ENCODE measurements around the gene CDC42EP2.
A peak's percentile ranks its signal among the peaks of the same experiment; 100 is the strongest.

CDC42EP2 gene

DNA sequence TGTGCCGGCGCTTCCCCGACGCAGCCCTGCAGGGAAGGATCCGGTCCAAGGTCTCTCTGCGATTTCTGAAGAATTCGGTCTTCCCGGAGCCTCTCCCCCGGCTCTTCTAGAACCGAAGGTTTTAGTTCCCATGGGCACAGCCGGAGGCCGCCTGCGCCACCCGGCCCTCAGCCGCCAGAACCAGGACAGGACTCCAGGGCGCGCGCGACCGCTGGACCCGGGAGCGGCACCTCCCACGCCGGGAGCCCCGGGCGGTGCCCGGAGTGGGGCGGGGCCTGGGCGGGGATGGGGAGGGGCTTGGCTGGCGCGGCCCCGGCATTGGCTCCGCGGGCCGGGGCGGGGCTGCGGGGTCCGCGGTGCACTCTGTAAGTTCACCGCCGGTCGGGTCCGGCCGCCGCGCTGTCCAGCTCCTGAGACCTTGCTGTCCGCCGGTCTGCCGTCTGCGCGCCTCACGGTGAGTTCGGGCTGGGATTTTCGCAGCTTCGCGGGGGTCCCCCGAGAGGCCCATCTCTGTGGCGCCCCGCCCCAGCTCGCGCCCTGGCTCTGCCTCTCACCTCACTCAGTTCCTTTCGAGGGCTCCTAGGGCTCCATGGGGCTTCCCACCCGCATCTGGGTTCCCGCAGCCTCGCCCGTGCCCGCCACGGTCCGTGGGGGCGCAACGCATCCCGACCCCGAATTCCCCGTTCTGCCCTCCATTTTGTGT is at the start of gene CDC42EP2:
Gene CDC42EP2, plus strand, starts transcription at position 366 of the 703 bp plus-strand sequence. CDS start 6,033 bp downstream, outside the sequence.
- peak; percentile 84 for DNase-seq

DNA sequence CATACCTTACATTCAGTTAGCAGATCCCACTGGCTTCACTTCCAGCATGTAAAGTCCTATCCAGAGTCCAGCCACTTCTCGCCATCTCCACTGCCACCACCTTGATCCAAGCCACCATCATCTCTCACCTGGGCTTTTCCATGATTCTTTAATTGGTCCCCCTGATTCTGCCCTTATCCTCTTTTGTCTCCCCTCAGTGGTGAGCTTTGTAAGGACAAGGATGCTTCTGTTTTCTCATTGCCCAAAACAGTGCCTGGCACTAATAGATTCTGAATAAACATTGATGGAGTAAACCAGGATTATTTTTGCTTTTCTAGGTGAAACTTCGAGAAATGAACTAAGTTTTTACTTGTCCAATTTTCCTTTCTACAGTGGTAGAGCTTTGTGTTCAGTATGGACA is 48.5 kb upstream of the CDC42EP2 start:
- DNase-seq, result no peak

DNA sequence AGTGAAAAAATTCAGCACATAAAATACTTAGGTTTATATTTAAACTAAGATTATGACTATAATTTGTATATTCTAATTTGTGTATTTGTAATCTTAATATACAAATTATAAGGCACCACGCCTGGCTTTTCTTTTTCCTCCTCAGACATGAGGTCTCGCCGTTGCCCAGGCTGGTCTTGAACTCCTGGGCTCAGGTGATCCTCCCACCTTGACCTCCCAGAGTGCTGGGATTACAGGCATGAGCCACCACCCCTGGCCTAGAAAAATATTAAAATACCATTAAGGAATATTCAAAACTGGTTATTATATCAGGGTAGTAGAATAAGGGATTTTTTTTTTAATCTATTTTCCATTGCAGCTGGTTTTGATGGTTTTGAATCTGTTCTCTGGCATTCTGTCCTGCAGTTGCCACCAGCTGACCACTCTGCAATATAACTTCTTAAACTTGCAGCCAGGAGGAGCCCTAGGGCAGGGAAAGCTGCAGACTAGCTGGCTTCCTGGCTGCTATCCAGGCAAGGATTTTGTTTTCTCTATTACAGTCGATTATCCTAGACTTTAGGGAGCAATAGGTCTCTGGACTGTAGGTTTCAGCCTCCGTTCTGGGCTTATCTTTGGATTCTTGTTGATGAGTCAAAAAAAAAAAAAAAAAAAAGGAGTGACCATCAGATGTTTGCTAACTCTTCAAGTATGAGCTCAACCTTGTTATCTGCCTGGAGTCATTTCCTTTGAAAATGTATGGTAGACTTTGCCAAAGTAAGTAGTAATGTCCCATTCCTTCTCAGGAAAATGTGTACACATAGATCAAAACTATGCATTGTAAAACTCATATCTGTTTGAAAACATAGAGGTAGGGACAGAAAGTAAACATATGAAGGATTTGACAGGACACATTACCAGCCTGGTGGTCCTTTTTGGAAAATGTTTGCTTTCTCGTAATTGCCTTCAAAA is 39.7 kb upstream of the CDC42EP2 start:
- DNase-seq, result peak; percentile 99

GRCh38 chr11:65275906-65276305 is 38.8 kb upstream of the CDC42EP2 start:
- DNase-seq, result no peak

- no peak for DNase-seq
Measured at GRCh38 chr11:65277631-65278277, 36.9 kb upstream of the CDC42EP2 start.

DNA sequence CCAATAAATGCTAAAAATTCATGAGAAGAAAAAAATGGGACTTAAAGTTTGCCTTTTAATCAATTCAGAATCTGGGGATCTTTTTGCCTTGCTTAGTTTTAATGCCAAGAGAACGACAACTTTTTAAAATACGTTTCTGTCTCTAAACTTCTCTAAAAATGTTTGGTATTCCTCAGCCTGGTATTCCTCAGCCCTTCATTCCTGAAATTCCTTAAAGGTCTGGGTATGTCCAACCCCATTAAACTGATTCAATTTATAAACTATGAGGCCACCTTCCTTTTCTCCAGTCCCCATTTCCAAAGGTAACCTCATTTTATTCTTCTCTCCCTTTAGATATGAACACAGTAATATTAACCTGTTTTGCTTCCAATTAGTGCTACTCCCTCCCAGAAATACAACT is 36.3 kb upstream of the CDC42EP2 start:
- DNase-seq, result no peak

DNA sequence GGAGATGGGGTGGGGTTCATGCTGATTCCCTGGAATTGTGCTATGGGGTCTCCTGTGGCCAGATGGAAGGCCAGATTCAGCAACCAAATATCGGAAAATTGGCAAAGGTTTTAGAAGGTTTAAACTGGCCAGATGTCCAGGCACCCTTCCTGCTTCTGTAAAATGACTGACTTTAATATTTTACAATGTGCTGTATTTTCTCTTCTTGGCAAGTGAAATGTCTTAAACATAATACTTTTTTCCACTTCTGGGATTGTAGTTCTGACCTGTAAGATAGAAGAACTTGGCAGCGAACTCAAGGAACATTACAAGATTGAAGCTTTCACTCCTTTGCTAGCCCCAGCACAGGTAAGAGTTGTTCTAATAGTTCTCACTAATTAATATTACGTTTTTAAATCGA is 35.4 kb upstream of the CDC42EP2 start:
- DNase-seq, result no peak

DNA sequence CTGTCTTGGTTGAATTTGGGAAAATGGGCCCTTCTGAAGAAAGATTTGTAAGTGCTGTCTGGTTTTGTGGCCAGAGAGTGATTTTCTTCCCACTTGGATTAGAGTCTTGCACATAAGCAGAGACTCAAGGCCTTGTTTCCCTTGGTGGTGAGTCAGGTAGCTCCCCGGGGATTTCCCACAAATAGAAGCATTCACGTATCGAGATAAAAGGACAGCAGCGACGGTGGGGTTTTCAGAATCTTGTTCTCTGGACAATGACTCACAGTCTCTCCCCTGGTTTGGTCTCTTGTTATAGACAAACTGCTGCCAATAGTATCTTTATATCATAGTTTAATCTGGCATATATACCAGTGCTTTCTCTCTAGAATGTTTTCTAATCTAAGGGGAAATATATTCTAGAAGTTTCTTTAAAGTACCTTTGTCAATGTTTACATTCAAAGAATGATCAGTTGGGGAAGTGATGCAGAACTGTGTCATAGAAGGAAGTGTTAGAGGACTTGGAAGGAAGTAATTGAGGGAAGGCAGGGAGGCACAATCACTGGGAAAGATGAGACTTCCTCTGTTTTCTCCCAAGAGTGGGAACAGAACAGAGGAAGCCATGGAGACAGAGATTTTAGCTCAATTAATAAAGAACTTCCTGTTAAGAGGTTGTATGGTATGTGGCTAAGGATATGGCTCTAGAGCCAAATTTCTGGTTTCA is 34.8 kb upstream of the CDC42EP2 start:
- peak; percentile 81 for DNase-seq

DNA sequence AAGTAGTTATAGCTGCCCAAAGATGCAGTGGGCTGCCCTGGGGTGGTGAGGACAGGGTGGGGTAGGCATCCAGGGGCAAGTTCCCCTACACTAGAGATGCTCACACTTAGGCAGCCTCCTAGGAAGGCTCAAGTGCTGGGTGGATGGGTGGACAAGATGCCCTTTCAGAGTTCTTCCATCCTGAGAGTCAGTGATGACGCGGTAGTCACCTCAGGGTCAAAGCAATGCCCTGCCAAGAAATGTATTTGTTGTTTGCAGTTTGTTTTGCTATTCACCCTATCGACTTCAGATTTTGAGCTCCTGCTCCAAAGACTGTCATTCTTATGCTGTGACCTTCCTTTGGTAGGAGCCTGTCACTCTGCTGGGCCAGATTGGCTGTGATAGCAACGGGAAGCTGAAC is 34.0 kb upstream of the CDC42EP2 start:
- DNase-seq, result no peak

- DNase-seq, result no peak
Measured at GRCh38 chr11:65286686-65287085, 28.0 kb upstream of the CDC42EP2 start.

DNA sequence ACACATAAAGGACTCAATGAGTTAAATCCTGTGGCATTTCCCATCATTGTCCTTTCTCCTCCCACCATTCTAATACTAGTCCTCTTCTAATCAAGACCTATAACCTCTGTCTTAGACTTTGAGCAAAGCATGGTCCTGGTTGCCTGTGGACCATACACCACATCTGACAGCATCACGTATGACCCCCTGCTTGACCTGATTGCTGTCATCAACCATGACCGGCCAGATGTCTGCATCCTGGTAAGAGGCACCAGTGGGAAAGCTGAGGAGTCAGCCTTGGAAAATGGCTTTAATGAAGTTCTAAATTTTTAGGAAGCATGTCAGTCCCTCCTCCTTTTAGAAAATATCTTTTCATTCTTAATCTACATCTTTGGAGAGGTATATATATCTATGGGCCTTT is 27.1 kb upstream of the CDC42EP2 start:
- no peak for DNase-seq

DNA sequence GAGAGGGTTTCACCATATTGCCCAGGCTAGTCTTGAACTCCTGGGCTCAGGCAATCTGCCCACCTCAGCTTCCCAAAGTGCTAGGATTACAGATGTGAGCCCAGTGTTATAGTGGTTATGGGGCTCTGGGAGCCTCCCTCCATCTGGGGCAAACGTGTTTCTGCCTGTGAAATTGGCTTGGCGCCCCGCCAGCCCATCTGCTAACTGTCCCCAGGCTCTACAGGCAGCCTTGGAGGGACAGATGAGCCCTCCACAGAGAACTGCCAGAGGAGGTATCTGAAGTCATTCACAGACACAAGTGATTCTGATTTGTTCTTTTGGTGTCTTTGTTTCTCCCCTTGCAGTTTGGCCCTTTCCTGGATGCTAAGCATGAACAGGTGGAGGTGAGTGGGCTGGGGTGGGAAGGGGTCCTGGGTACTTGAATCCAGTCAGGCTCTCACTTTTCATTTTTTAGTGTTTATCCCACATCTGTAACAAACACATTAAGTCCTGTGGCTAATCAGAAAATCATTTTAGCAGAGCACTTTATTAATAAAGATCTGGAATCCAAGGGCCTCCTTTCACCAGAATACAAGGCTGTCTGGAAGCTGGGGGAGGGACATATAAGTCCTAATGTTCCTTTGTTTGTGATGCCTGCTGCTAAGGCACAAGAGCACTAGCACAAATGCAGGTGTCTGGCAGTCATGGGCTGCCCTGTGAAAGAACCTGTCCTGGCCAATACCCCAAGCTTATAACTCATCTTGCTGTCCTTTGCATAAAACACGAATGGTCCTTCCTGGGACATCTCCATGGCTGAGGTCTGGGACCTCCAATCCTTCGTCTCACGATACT is 25.7 kb upstream of the CDC42EP2 start:
- DNase-seq, result no peak

DNA sequence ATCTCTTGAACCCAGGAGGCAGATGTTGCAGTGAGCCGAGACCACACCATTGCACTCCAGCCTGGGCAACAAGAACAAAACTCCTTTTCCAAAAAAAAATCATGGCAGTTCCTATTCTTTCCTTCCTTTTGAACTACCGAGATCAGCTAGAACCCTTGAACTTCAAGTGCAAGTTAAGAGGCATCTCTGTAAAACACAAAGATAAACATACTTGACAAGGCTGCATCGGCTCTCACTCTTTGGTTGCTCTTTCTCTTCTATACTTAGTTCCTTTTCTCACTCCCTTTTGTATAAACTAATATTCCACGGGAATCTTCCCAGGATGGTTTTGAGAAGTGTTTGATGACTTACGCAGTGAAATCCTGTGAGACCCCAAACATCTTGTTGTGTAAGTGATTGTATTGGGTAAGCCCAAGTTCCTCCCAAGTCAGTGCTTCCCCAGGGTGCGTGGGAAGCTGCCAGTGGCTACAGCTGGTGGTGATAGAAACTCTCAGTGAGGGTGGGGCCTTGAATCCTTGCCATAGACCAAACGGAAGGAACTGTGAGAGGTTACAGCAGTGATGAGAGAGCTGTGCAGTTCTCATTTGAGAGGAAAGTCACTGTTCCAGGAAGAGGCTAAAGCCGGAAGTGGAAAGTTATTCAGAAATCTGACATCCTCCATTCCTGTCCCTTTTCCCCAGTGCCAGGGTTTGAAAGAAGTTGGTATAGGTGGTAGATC is 24.1 kb upstream of the CDC42EP2 start:
- DNase-seq, result peak; percentile 98

GRCh38 chr11:65291613-65292012 is 23.1 kb upstream of the CDC42EP2 start:
- peak; percentile 88 for DNase-seq

DNA sequence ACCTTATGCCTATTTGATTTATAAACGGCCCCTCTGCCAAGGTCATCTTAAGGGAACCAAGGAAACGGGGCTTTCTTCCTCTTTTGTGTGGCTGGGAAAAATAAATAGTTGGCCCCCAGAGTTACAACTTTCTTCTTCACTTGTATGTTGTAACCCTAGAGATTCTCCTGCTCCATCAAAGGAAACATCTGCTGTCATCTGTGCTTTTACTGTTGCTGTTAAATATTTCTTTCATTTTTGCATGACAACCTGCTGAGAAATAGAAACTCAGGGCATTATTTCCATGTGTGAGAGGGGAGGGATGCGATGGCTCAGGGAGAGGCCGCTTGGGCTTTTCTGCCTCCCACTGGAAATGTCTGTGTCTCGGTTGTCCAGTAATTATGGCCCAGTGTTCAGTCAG is 21.8 kb upstream of the CDC42EP2 start:
- no peak for DNase-seq

DNA sequence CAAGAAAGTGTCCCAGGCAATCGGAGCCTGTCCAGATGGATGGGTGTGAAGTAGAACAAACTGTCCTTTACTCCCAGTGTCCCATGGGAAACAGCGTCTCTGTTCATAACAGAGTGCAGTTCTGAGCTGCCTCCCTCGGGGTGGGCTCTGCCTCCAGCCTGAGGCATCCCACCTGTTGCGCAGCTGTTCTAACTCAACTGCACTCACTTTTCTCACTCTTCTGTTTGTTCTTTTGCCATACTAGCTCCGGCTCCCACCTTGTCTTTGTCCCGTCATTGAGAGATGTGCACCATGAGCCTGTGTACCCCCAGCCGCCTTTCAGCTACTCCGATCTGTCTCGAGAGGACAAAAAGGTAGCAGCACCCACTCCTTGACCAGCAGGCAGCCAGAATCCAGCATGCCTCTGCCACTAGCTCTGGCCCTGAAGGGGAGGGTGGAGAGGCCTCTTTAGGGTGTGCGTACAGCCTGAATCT is 20.7 kb upstream of the CDC42EP2 start:
- DNase-seq, result no peak

- no peak for DNase-seq
Measured at GRCh38 chr11:65295001-65295400, 19.7 kb upstream of the CDC42EP2 start.

DNA sequence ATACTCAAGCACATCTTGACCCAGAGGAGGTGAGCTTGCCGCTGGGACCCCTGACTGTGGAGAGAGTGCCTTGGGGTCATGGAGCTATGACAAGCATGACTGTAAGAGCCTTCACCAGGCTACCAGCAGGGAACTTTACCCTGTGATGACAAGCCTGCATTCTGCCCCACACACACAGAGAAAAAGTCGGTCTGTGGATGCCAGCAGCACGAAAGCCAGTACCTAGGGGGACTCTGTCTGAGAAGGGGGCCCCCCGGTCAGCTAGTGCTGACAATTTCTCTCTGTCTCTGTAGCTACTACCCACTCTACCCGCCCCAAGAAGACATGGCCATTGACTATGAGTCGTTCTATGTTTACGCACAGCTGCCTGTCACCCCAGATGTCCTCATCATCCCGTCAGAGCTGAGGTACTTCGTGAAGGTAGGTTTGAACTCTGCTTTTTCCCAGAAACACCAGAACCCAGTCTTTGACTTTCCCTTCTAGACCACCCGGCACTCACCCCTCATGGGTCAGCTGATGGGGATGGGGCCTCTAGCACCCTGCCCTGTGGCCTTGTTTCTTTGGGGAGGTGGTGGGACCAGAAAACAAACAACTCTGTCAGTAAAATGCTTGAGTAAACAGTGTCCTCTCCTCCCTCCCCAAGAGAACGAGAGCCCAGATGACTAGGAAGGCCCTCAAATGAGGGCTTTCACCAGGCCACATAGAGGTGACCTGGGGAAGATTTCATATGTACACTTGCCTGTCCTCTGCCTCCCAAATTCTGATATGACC is 18.9 kb upstream of the CDC42EP2 start:
- no peak for DNase-seq

DNA sequence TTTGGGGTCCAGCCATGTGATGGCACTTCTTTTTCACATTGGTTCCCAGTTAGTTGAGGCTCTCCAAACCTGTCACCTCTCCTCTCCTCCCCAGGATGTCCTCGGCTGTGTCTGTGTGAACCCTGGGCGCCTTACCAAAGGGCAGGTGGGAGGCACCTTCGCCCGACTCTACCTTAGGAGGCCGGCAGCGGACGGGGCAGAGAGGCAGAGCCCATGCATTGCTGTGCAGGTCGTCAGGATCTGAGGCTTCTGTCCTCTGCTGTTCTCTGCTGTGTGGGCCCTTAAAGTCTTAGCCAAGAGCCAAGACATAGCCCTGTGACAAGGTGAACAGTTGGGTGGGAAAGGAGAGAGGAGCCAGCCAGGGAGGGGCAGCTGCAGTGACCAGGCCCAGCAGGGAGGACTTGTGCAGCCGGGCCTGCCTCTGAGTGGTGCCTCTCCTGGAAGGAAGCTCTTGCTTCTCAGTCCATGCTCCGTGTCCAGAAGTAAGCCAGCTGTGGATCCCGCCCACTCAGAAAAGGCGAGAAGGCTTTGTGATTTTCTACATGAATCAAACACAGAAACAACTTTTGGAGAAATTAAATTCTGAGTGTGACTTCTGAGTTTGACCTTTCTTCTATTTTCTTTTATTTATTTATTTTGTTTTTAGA is 17.5 kb upstream of the CDC42EP2 start:
- DNase-seq, result no peak

DNA sequence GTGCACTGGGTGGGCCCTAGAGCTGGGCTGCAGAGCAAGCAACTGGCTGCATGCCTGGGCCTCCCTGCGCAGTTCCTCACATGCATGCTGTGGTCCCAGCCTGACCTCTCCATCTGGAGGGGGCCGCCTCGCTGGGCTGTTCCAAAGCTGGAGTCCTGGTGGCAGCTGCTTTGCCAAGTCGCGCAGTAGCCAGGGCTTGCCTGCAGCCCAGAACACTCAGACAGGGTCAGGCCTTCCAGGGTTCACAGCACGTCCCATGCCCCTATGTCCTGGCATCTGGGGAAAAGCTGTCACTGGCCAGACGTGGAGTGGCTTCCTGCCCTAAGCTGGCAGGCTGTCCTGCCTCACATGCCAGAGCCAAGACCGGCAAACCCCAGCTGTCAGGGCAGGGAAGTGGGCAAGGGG is 16.5 kb upstream of the CDC42EP2 start:
- peak; percentile 76 for DNase-seq
